ENCODE results near the gene TARM1. TPM values are rescaled to one million over a fixed set of nuclear protein-coding genes. Genes with fewer than 3 reads are reported as not detected.

TARM1 gene
- total and polyA plus RNA-seq, 2 of the 4 experiments (the other 2 are of a cell fraction): not detected

DNA sequence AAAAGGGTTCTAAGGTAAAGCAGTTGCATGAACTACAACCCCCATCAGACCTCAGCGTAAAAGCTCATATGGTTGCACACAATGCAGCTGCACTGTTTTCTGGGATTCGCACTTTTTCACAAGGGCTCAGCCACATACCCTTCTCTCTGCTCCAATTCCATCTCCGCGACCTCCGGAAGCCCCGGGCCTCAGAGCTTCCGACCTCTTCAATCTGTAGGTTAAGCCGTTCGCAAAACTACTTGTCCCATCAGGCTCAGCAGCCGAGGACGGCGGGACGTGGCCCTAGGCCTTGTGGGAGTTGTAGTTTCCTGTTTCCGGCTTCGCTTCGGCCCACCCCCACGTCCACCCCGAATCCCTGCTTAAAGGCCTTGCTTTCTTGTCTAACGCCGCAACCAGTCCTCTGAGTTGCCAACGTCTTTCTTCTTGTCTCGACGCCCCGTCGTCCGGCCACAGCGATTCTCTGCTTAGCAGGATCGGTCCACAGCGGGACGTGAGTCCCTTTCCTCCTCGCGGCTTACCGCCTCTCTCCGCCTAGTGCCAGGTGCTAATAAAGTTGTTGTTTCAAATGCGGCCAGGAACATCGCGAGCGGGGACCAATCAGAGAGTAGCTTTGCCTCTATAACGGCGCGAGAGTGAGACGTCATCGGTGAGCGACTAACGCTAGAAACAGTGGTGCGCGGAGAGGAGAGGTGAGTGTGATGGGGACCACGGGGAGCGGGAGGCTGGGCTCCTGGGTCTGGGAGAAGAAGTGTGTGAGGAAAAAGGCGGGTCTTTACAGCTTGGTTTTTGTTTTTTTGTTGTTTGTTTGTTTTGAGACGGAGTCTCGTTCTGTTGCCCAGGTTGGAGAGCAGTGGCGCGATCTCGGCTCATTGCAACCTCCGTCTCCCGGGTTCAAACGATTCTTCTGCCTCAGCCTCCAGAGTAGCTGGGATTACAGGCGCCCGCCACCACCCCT, 34.2 kb upstream of the TARM1 start, which contains the start of the genes PRPF31 and TFPT (continued):
- TF ChIP-seq RFX5 (IDR thresholded peaks at IDR 0.05; ENCODE audit: low read depth, low read length) (no peak), CEBPB (IDR thresholded peaks at IDR 0.05; ENCODE audit: low read depth, low read length) (no peak), CHD1 (IDR thresholded peaks at IDR 0.05; ENCODE audit: low read depth, low read length) (no peak)

Measured in IMR-90 (cell line).